ENCODE results near the gene MTFP1. TPM values are rescaled to one million over a fixed set of nuclear protein-coding genes. Genes with fewer than 3 reads are reported as not detected.
"Not testable (repeated sequence)": the region's sequence is repeated elsewhere in the genome, so short reads cannot be mapped to it uniquely, and the experiment has no call there.

Gene MTFP1
- total RNA-seq, 2 donors from 2014 or later = 42.4 to 51.3 TPM

- peak overlapping the region; percentile 90 for H3K4me3 Mint-ChIP-seq
- ATAC-seq (replicated peaks) = no peak
- peak overlapping the region; percentile 76 for H3K27ac Mint-ChIP-seq
- H3K4me1 Mint-ChIP-seq = peaks cover 13% of the 10 kb centered on the region
- no peaks in the 10 kb centered on the region for H3K9me3 Mint-ChIP-seq
- H3K36me3 Mint-ChIP-seq (ENCODE audit: low read depth) = peaks cover 42% of the 10 kb centered on the region
- no peaks in the 10 kb centered on the region for H3K27me3 Mint-ChIP-seq
These were observed 27.6 kb upstream of the MTFP1 start for GRCh38 chr22:30397656-30398635.

GRCh38 chr22:30398685-30399680 is 26.6 kb upstream of the MTFP1 start:
- no peak for ATAC-seq (replicated peaks)
- peak overlapping the region; percentile 76 for H3K27ac Mint-ChIP-seq

GRCh38 chr22:30399718-30400117 is 25.9 kb upstream of the MTFP1 start:
- Mint-ChIP-seq H3K9me3 (no peaks in the 10 kb centered on the region), H3K27ac (no peak overlapping the region), H3K4me1 (peaks cover 13% of the 10 kb centered on the region), H3K27me3 (no peaks in the 10 kb centered on the region), H3K4me3 (no peak overlapping the region), H3K36me3 (ENCODE audit: low read depth) (peaks cover 46% of the 10 kb centered on the region)
- no peak for ATAC-seq (replicated peaks)

More at GRCh38 chr22:30398685-30399680, 26.6 kb upstream of the MTFP1 start:
- Mint-ChIP-seq H3K4me3 (peak overlapping the region; percentile 90), H3K9me3 (no peaks in the 10 kb centered on the region), H3K4me1 (peaks cover 13% of the 10 kb centered on the region), H3K27me3 (no peaks in the 10 kb centered on the region), H3K36me3 (ENCODE audit: low read depth) (peaks cover 46% of the 10 kb centered on the region)

GRCh38 chr22:30400159-30400558 is 25.4 kb upstream of the MTFP1 start:
- peaks cover 46% of the 10 kb centered on the region for H3K36me3 Mint-ChIP-seq (ENCODE audit: low read depth)
- peaks cover 13% of the 10 kb centered on the region for H3K4me1 Mint-ChIP-seq
- H3K27ac Mint-ChIP-seq = no peak overlapping the region
- no peak for ATAC-seq (replicated peaks)
- no peaks in the 10 kb centered on the region for H3K9me3 Mint-ChIP-seq
- H3K4me3 Mint-ChIP-seq = no peak overlapping the region
- no peaks in the 10 kb centered on the region for H3K27me3 Mint-ChIP-seq

GRCh38 chr22:30401024-30401423 is 24.5 kb upstream of the MTFP1 start:
- H3K27me3 Mint-ChIP-seq; H3K4me3 Mint-ChIP-seq; H3K27ac Mint-ChIP-seq; ATAC-seq (replicated peaks); H3K9me3 Mint-ChIP-seq: not testable (repeated sequence)
- peaks cover 13% of the 10 kb centered on the region for H3K4me1 Mint-ChIP-seq
- H3K36me3 Mint-ChIP-seq (ENCODE audit: low read depth) = peaks cover 54% of the 10 kb centered on the region

GRCh38 chr22:30402028-30402765 is 23.4 kb upstream of the MTFP1 start:
- peaks cover 60% of the 10 kb centered on the region for H3K36me3 Mint-ChIP-seq (ENCODE audit: low read depth)
- peaks cover 13% of the 10 kb centered on the region for H3K4me1 Mint-ChIP-seq
- H3K4me3 Mint-ChIP-seq = no peak overlapping the region
- no peak for ATAC-seq (replicated peaks)
- peak overlapping the region; percentile 65 for H3K27ac Mint-ChIP-seq
- H3K9me3 Mint-ChIP-seq = no peaks in the 10 kb centered on the region
- no peaks in the 10 kb centered on the region for H3K27me3 Mint-ChIP-seq

- H3K4me1 Mint-ChIP-seq = peaks cover 13% of the 10 kb centered on the region
- H3K27me3 Mint-ChIP-seq; ATAC-seq (replicated peaks); H3K27ac Mint-ChIP-seq; H3K9me3 Mint-ChIP-seq; H3K4me3 Mint-ChIP-seq: not testable (repeated sequence)
- H3K36me3 Mint-ChIP-seq (ENCODE audit: low read depth) = peaks cover 60% of the 10 kb centered on the region
These were observed 22.8 kb upstream of the MTFP1 start for GRCh38 chr22:30402766-30403104.

- H3K27ac Mint-ChIP-seq = peak overlapping the region; percentile 13
- no peaks in the 10 kb centered on the region for H3K27me3 Mint-ChIP-seq
- H3K4me3 Mint-ChIP-seq = no peak overlapping the region
- ATAC-seq (replicated peaks) = no peak
- H3K9me3 Mint-ChIP-seq = no peaks in the 10 kb centered on the region
- H3K36me3 Mint-ChIP-seq (ENCODE audit: low read depth) = peaks cover 59% of the 10 kb centered on the region
- H3K4me1 Mint-ChIP-seq = no peaks in the 10 kb centered on the region
These were observed 21.3 kb upstream of the MTFP1 start for GRCh38 chr22:30404307-30404706.

GRCh38 chr22:30405731-30406130 is 19.8 kb upstream of the MTFP1 start:
- Mint-ChIP-seq H3K4me3 (no peak overlapping the region), H3K9me3 (no peaks in the 10 kb centered on the region), H3K27ac (no peak overlapping the region), H3K27me3 (no peaks in the 10 kb centered on the region), H3K4me1 (no peaks in the 10 kb centered on the region), H3K36me3 (ENCODE audit: low read depth) (peaks cover 65% of the 10 kb centered on the region)
- ATAC-seq (replicated peaks) = no peak

GRCh38 chr22:30406400-30406799 is 19.2 kb upstream of the MTFP1 start:
- H3K4me3 Mint-ChIP-seq = no peak overlapping the region
- no peak for ATAC-seq (replicated peaks)
- H3K27me3 Mint-ChIP-seq = no peaks in the 10 kb centered on the region
- no peaks in the 10 kb centered on the region for H3K4me1 Mint-ChIP-seq
- peaks cover 72% of the 10 kb centered on the region for H3K36me3 Mint-ChIP-seq (ENCODE audit: low read depth)
- H3K27ac Mint-ChIP-seq = no peak overlapping the region
- no peaks in the 10 kb centered on the region for H3K9me3 Mint-ChIP-seq

- no peak overlapping the region for H3K27ac Mint-ChIP-seq
- no peaks in the 10 kb centered on the region for H3K9me3 Mint-ChIP-seq
- peak; percentile 85 for ATAC-seq (replicated peaks)
- peaks cover 78% of the 10 kb centered on the region for H3K36me3 Mint-ChIP-seq (ENCODE audit: low read depth)
- H3K4me3 Mint-ChIP-seq = no peak overlapping the region
- H3K4me1 Mint-ChIP-seq = peaks cover 5% of the 10 kb centered on the region
- no peaks in the 10 kb centered on the region for H3K27me3 Mint-ChIP-seq
These were observed 17.0 kb upstream of the MTFP1 start for GRCh38 chr22:30408388-30409102.

GRCh38 chr22:30411780-30412179 is 13.8 kb upstream of the MTFP1 start:
- Mint-ChIP-seq H3K27ac (no peak overlapping the region), H3K4me1 (peaks cover 9% of the 10 kb centered on the region), H3K4me3 (no peak overlapping the region), H3K27me3 (no peaks in the 10 kb centered on the region), H3K36me3 (ENCODE audit: low read depth) (peaks cover 95% of the 10 kb centered on the region), H3K9me3 (no peaks in the 10 kb centered on the region)
- ATAC-seq (replicated peaks) = no peak

- Mint-ChIP-seq H3K9me3 (no peaks in the 10 kb centered on the region), H3K27ac (peak overlapping the region; percentile 71)
These were observed 12.6 kb upstream of the MTFP1 start for GRCh38 chr22:30413001-30413400.

More at GRCh38 chr22:30413001-30413400, 12.6 kb upstream of the MTFP1 start:
- ATAC-seq (replicated peaks) = no peak
- H3K4me1 Mint-ChIP-seq = peaks cover 9% of the 10 kb centered on the region
- H3K36me3 Mint-ChIP-seq (ENCODE audit: low read depth) = peaks cover 100% of the 10 kb centered on the region
- no peaks in the 10 kb centered on the region for H3K27me3 Mint-ChIP-seq
- peak overlapping the region; percentile 13 for H3K4me3 Mint-ChIP-seq

Measured in activated T-helper 17 cell treated with anti-CD3 and anti-CD28 coated beads, Interleukin-2, amount 50 U/mL, for 72 hours (primary cell).